ENCODE data around the gene U2AF2.

U2AF2 gene

GRCh38 chr19:55654868-55655647 is at the start of gene U2AF2:
TSS of gene U2AF2 (plus strand) at chr19:55655035. CDS start at chr19:55655105, 70 bp downstream.
- peak; percentile 97 for DNase-seq (ENCODE audit: low read depth)

GRCh38 chr19:55605207-55605636 is 49.6 kb upstream of the U2AF2 start:
- peak; percentile 97 for DNase-seq (ENCODE audit: low read depth)

GRCh38 chr19:55605637-55606470 is 49.0 kb upstream of the U2AF2 start, which contains the start of gene ZNF865:
TSS of gene ZNF865 (plus strand) at chr19:55605647. CDS start at chr19:55613619, 7,972 bp downstream.
- DNase-seq (ENCODE audit: low read depth) = peak; percentile 59

GRCh38 chr19:55606471-55606787 is 48.4 kb upstream of the U2AF2 start:
- DNase-seq (ENCODE audit: low read depth) = no peak

- no peak for DNase-seq (ENCODE audit: low read depth)
Observed at GRCh38 chr19:55606817-55607216, 48.0 kb upstream of the U2AF2 start.

- no peak for DNase-seq (ENCODE audit: low read depth)
Observed at GRCh38 chr19:55609326-55609725, 45.5 kb upstream of the U2AF2 start.

GRCh38 chr19:55611300-55611982 is 43.4 kb upstream of the U2AF2 start:
- DNase-seq (ENCODE audit: low read depth) = no peak

- DNase-seq (ENCODE audit: low read depth) = no peak
Observed at GRCh38 chr19:55611983-55612645, 42.7 kb upstream of the U2AF2 start.

GRCh38 chr19:55613396-55613795 is 41.4 kb upstream of the U2AF2 start:
- DNase-seq (ENCODE audit: low read depth) = no peak

GRCh38 chr19:55613930-55614710 is 40.7 kb upstream of the U2AF2 start:
- no peak for DNase-seq (ENCODE audit: low read depth)

GRCh38 chr19:55614711-55615542 is 39.9 kb upstream of the U2AF2 start:
- no peak for DNase-seq (ENCODE audit: low read depth)

GRCh38 chr19:55615543-55616394 is 39.1 kb upstream of the U2AF2 start:
- DNase-seq (ENCODE audit: low read depth) = no peak

GRCh38 chr19:55616395-55616875 is 38.4 kb upstream of the U2AF2 start:
- DNase-seq (ENCODE audit: low read depth) = no peak

- DNase-seq (ENCODE audit: low read depth) = no peak
Observed at GRCh38 chr19:55617426-55617825, 37.4 kb upstream of the U2AF2 start.

- no peak for DNase-seq (ENCODE audit: low read depth)
Observed at GRCh38 chr19:55618426-55618825, 36.4 kb upstream of the U2AF2 start.

- no peak for DNase-seq (ENCODE audit: low read depth)
Observed at GRCh38 chr19:55619286-55619685, 35.5 kb upstream of the U2AF2 start.

GRCh38 chr19:55620410-55621204 is 34.2 kb upstream of the U2AF2 start:
- no peak for DNase-seq (ENCODE audit: low read depth)

- no peak for DNase-seq (ENCODE audit: low read depth)
Observed at GRCh38 chr19:55621205-55621672, 33.6 kb upstream of the U2AF2 start.

Measured in activated T-cell treated with anti-CD3 and anti-CD28 coated beads for 1 hour (primary cell).